Activated CD8-positive, alpha-beta memory T cell treated with anti-CD3 and anti-CD28 coated beads, Interleukin-2, amount 50 U/mL, for 1 hour (primary cell): ENCODE results near the gene NXNL2.

Experiments used
- DNase-seq: peaks from one replicate; pipeline ENCODE4 v3.0.0-alpha.2; 2020; ENCODE audit errors: extremely low read depth

Gene NXNL2

DNA sequence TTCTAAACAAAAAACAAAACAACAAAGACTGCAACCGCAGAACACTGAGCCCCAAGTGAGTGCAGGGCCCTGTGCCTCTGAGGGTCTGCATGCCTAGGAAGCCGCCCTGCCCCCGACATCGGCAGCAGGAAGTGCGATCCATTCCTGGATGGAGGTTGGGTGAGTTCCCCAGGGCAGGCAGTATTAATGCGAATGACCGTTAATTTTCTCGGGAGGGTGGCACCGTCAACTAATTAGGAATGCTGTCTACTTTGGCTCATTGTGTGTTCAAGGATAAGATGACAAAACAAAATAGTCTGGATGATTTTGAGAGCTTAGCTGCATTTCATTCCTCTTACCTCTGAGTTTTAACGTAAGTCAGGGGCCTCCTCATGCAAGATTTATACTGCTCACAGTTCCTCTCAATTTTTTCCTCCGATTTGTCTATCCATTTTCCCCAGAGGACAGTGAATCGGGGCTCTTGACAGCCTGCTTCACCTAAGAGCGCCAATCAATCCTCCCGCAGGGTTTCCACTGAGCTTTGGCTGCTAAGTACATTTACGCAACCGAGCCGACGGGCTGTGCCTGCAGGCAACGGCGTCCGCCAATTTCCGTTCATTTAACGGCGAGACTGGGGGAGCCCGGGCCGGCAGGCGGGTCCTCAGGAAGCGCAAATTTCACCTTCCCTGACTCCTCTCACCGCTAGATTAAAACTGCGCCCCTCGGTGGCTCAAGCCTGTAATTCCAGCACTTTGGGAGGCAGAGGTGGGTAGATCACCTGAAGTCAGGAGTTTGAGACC lies 2.9 kb upstream of the NXNL2 start:
- no peak for DNase-seq

DNA sequence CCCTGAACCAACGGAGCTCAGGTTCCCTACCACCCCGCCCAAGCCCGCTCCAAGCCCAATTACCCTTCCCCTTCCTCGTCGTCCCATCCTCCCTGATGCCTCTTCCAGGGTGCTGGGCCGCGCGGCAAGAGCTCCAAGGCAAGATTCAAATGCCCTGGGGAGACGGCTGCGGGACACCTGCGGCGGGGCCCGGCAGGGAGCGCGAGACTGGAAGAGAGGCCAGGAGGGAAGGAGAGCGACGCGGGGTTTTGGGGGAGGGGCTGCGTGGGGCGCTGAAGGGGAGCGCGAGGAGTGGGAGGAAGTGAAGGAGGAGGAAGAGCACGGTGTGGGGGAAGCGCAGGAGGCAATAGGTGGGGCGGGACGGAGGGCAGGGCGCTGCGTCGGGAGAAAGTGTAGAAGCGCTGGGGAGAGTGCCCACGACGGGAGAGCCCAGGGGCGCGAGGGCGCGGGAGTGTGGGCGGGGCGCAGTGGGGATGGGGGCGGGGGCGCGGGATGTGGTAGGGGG lies 975 bp upstream of the NXNL2 start:
- DNase-seq: no peak

DNA sequence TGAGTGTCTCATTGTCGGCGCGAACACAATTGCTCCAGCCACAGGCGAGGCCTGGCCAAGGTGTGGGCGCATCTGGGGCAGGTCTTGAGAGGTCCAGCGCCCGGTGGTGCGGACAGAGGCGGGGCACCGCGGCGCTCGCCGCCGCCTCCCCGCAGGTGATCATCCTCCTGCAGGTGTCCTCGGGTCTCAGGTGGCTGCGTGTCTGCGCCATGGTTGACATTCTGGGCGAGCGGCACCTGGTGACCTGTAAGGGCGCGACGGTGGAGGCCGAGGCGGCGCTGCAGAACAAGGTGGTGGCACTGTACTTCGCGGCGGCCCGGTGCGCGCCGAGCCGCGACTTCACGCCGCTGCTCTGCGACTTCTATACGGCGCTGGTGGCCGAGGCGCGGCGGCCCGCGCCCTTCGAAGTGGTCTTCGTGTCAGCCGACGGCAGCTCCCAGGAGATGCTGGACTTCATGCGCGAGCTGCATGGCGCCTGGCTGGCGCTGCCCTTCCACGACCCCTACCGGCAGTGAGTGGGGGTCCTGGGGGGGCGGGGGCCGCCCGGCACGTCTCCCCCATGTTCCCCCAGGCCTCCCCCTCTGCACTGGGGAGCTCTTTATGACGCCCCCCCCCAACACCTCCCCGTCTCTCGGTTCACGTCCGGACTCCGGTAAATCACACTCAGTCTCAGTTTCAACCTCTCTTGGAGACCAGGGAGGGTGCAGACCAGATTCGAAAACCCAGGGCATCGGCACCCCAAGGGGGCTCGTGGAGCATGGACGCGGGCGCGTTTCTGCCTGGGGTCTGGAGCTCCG lies 446 bp downstream of the NXNL2 start:
- no peak for DNase-seq

DNA sequence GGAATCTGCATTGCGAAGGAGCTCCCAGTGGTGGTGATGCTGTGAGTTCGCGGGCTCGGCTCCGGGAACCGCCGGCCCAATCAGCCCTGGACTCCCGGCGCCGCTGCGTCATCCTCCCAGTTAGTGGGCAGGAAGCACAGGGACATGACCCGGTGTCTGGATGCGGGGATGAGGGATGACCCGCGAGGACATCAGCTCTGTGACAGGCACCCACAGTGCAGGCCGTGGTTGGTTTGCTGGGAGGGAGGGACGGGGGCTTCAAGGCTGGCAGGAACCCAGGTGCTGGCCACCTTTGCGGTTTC lies 996 bp downstream of the NXNL2 start:
- no peak for DNase-seq

DNA sequence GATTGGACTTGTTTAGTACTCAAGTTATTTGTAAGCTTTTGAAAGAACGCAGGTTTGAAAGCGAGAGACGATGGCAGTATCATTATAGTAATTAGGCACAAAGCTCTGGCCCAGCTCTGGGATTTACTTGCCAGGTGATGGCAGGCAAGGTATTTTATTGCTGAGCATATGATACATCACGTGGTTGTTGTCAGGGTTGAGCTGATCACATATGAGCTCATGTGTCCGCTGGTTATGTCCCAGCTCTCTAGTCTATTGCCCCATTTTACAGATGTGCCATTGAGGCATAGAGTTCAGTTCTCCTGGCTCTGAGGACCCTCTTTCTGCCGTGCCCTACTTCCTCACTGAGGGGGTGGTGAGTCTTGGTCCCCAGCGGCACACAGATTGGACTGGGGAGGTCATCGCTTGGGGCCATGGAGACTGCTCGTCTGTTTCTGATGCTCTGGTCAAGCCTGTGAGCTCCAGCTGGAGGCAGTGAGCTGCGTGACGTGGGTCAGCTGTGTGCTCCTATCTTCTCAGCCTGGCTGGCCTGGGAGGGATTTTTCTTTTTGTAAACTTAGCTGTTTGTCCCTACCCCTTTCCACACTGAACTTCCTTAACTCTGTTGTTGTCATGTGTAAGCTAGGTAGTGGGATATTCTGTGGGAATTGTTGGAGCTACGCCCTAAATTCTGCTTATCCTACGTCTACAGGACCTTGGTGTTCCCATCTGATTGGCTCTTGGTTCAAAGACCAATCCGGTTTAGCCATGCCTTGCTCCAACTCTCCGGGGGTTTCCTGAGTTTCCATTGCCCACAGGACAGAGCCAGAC lies 2.2 kb downstream of the NXNL2 start:
- no peak for DNase-seq

DNA sequence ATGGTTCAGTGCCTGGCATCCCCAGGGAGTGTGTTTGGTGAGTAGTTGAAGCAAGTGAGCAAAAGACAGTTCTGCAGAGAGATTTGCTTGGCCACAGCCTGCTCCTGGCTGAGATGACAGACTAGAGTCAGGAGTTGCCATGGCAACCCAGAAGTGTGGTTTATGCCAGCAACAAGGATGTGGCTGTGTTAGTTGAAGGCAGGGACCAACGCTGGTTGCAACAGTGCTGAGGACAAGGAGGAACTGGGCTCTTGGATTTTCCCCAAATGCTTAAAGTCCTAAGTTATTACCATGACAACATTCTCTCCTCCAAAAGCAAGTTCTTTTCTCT lies 2.7 kb downstream of the NXNL2 start:
- no peak for DNase-seq

- DNase-seq: no peak
Observed at GRCh38 chr9:88538311-88539085, 3.5 kb downstream of the NXNL2 start.

DNA sequence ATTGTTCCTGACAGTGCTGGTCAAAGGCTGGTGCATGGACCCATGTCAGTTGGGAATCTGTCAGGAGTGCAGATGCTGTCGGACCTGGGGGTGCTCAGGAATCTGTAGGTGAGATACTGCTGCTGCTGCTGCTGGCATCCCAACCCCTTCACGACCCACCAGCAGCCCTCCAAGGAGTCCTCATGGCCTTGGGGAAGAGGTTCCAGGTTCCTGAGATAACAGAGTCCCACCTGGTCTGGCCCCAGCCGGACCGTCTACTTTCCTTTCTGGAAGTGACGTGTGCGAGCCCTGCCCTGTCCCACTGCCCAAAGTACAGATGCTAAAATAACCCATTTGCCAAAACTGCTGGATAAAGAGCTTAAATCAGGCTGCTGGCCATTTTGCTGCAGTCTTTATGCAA lies 4.3 kb downstream of the NXNL2 start:
- no peak for DNase-seq

GRCh38 chr9:88540251-88540763 lies 5.3 kb downstream of the NXNL2 start:
- DNase-seq: no peak

- DNase-seq: no peak
Observed at GRCh38 chr9:88544245-88544644, 9.3 kb downstream of the NXNL2 start.

DNA sequence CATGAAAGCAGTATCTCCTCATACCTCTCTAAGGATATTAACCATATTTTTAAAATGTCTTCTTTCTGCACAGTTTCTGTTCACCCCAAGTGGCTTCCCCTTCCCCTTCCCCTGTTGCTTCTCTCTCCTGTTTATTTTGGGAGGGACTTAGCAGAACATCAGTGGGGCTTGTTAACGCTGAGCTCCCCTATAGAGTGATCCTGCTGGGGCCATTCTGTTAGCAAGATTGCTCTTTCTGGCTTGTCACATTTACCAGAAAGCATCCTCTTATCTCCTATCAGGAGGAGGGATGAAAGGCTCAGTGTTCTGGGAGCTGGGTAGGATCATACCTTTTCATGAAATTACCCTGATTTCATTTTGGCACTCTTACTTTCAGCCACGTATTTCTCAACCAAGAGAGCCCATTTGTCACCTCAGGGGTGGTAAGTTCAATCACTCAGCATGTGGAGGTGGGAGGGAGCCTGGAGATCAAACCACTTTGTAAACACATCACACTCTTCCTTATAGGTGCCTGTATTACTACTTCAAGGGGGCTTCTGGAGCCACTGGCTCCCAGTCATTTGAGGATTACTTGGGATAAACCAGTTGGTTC lies 16.7 kb downstream of the NXNL2 start:
- DNase-seq: no peak

- no peak for DNase-seq
Observed at GRCh38 chr9:88553350-88553749, 18.4 kb downstream of the NXNL2 start.

GRCh38 chr9:88555268-88555980 lies 20.4 kb downstream of the NXNL2 start:
- no peak for DNase-seq

DNA sequence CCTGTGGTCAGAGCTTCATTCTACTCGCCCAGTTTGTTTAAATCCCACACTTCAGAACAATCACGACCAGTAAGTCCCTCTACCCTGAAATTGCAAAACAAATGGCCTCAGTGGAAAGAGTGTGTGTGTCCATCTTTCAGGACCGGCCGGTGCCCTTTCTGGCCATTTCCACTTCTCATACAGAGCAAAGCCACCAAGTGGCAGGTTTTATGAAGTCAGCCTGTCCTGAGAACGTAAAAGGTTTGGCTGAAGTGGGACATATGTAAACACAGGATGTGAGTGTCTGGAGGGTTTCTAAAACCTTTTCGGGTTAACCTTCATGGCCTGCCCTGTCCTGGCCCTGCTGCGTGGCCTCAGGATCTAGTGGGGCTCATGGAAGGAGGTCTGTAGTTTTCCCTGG lies 24.7 kb downstream of the NXNL2 start:
- no peak for DNase-seq

DNA sequence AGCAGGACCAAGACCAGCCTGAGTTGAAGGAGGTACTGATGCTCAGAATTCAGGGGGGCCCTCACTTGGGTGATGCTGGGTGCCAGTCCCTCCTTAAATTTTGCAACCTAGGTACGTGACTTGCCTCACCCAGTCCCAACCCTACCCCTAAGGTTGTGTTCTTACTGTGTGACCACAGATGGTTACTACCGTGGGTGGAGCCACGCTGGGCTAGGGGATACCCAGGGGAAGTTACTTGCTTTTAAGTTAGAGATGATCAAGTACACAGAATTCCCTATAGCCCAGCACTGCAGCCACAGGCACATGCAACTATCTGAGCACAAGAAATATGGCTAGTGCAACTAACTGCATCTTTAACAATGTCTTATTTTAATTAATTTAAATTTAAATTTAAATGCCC lies 32.9 kb downstream of the NXNL2 start:
- no peak for DNase-seq

DNA sequence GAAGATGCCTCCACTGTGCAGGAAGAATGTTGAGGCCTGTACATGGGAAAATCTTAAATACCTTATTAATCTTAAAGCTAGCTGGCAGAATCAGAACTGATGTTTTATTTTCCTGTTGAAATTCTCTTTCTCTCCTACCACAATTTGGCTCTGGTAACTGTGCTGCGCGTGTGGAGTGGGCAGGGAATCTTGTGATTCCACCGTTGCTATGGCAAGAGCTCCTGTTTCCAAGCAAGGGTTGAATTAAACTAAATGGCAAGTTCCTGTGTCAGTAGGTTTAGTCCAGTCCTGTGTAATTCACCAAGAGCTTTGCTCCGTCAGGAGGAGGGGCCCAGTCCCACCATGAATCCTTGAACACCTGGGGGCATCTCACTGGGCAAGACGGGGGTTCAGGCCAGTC lies 36.4 kb downstream of the NXNL2 start:
- no peak for DNase-seq

- no peak for DNase-seq
Observed at GRCh38 chr9:88572684-88573083, 37.7 kb downstream of the NXNL2 start.

DNA sequence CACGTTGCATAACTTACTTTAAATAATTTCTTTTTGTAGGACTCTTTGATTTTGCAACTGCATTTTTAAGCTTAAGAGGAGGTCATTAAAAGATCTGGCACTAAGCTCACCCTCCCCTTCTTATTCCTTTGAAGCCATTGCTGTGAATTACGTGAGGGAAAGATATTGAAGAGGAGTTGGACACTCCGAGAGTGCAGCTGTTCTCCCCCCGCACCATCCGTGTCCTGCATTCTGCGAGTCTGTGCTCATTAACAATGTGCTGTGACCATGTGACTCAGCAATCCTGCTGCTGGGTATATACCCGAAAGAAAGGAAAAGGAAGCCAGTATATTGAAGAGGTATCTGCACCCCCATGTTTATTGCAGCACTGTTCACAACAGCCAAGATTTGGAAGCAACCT lies 40.0 kb downstream of the NXNL2 start:
- no peak for DNase-seq

DNA sequence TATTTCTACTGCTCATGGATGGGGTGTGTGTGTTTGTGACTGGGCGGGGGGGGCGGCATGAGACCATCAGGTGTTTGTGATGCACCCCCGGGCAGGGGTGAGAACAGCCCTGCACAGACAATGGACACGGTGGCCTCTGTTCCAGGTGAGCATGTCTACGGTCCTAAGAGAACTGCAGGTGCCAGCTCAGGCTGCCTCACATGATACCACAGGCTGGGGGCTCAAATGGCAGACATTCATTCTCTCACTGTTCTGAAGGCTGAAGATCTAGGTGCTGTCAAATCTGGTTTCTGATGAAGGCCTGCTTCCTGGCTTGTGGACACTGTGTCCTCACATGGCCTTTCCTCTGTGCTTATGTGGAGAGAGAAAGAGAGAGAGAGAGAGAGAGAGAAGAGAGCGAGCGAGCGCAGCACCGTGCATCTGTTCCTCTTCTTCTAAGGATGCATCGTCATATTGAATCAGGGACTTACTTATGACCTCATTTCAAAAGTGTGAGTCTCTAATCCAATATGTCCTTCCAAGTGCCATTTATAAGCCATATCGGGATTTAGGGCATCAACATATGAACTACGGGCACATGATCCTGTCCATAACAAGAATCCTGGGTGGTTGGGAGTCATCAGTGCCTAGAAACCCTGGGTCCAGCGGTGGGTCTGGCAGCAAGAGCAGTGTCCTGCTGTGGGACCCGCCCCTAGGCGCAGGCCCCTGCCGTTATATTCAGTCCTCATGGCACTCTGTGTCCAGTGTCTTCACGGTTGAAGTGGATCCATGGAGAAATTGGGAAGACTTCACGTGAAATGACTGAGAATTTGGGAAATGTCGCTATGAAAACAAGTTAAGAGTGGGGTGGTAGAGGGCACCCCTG lies 42.5 kb downstream of the NXNL2 start:
- DNase-seq: no peak
